Stimulated activated naive CD4-positive, alpha-beta T cell (primary cell): ENCODE data around the gene APBA1.

Source experiments
- DNase-seq, 6 experiments: peaks; one replicate each; lab custom pipeline; 2025; lab: John Stamatoyannopoulos, UW

The APBA1 gene

DNA sequence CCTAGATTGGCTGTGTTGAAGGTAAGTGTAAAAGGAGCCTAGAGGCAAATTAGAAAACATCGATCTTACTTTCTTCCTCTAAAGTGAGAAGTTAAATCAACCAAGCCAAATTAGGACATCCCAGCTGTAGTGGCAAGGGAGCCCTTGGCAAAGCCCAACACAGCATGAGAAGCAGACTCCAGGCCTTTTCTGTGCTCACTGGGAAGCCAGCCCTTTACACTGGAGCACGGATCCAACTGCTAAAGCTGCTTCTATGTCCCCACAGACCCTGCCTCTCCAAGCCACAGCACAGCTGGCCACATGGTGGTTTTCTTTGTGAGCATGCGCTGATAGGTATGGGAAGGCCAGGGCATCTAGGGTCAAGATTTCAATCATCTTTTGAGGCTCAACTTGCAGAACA lies 94.1 kb downstream of the APBA1 start:
- no peak for DNase-seq

GRCh38 chr9:69577123-69577522 lies 95.0 kb downstream of the APBA1 start:
- DNase-seq: no peak

- DNase-seq: no peak
Measured at GRCh38 chr9:69574057-69574456, 98.1 kb downstream of the APBA1 start.

- no peak for DNase-seq
Measured at GRCh38 chr9:69573651-69574050, 98.5 kb downstream of the APBA1 start.

DNA sequence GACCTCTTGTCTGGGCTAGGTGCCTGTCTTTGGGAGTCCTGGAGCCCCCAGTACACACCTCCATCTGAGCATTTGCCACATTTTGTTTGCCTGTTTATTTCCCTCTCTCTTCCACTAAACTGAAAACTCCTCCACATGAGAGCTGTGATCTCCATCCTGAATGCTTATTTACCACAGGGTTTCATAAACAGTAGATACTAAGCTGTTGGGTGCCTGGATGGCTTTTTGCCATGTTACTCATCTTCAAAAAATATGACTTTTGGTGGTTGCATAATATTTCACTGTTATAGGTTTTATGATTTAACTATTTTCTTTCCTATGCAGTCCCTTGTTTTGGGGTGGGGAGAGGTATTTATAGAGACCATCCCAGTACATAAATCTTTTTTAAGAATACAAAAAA lies 99.6 kb downstream of the APBA1 start:
- no peak for DNase-seq

GRCh38 chr9:69571032-69571431 lies 101.1 kb downstream of the APBA1 start:
- no peak for DNase-seq

- no peak for DNase-seq
Measured at GRCh38 chr9:69569738-69570451, 102.3 kb downstream of the APBA1 start.

- no peak for DNase-seq
Measured at GRCh38 chr9:69564557-69564956, 107.6 kb downstream of the APBA1 start.

GRCh38 chr9:69559126-69559525 lies 113.0 kb downstream of the APBA1 start:
- DNase-seq: no peak

GRCh38 chr9:69556707-69557106 lies 115.5 kb downstream of the APBA1 start:
- no peak for DNase-seq

GRCh38 chr9:69555802-69556201 lies 116.4 kb downstream of the APBA1 start:
- DNase-seq: no peak

- no peak for DNase-seq
Measured at GRCh38 chr9:69554945-69555344, 117.2 kb downstream of the APBA1 start.

GRCh38 chr9:69549310-69550202 lies 122.6 kb downstream of the APBA1 start:
- peak in 4 of 6 experiments; percentile 12 to 53 (median 20) for DNase-seq

GRCh38 chr9:69548681-69549080 lies 123.5 kb downstream of the APBA1 start:
- DNase-seq: no peak

DNA sequence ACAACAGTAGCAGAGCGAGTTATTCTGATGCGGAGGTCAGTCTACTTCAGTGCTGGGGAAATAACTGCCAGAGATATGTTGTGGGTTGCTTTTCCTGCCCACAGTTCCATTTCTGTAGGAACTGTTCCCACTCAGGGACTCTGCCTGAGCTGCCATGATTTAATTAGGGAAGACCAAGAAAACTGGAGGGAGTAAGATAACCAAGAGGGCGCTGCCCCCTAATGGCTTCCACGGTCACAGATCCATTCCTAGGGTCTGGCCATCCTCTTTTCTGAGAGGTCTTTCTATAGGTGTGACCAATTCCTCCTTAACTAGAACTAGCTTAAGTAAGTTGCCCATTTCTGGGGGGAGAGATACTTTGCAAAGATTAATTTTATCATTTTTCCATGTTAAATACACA lies 125.9 kb downstream of the APBA1 start:
- DNase-seq: no peak

DNA sequence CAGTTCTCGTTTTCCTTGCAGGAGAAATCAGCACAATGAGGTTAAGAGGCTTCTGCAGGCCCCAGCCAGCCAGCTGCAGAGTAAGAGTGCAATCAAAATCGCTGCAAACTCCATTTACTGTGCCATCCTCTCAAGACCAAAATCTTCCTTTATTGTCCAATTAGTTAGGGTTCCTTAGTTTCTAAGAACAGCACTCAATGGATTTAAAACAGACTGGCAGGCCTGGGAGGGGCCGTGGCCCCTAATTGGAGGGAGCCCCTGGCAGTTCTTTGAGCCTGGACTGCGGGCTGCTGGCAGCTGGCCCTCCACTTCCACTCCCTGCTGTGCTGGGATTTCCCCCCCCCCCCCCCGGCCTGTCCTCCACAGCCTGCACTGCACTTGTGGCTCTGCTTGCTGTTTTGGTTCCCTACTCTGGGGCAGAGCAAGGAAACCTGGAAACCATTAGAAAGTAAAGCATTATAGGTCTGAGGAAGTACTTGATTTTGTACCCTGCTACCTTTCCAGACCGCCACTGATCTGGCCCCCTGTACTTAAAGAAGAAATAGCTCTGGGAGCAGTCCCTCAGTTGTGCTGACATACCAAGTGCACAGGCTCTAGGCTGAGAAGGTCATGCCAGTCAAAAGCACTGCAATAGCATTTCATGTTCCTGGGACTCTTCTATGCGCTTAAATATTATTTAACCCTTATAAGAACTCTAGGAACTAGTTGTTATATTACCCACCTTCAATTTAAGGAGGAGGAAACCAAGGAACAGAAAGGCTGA lies 129.0 kb downstream of the APBA1 start:
- no peak for DNase-seq

DNA sequence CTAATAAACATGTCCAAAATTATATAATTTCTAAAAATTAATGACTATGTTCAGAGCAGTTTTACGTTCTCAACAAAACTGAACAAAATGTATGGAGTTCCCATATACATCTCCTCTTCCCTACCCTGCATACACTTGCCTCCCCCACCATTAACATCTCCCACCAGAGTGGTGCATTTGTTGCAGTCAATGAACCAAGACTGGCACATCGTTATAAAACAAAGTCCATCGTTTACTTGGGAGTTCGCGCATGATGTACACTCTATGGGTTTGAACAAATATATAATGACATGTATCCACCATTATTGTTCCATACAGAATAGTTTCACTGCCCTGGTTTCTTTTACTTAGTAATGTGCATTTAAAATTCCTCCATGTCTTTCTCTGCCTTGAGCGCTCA lies 130.1 kb downstream of the APBA1 start:
- DNase-seq: no peak

DNA sequence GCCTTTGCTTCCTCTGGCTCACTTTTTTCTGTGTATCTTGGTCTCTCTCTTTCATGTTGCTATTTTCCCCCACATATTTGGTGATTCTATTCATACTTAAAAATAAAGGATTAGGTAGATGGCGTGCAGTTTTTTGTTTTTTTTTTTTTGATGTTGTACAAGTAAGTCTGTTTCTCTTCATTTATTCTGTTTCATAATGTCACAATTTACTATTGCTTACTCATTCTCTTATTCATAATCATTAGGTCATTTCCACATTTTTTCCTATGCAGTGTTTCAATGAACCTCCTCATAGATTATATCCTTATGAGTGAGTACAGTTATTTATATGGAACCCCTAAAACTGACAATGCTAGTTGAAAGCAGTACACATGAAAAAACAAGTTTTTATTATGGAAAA lies 136.3 kb downstream of the APBA1 start:
- DNase-seq: no peak

GRCh38 chr9:69535286-69535832 lies 136.8 kb downstream of the APBA1 start:
- no peak for DNase-seq

- no peak for DNase-seq
Measured at GRCh38 chr9:69532396-69532795, 139.8 kb downstream of the APBA1 start.

DNA sequence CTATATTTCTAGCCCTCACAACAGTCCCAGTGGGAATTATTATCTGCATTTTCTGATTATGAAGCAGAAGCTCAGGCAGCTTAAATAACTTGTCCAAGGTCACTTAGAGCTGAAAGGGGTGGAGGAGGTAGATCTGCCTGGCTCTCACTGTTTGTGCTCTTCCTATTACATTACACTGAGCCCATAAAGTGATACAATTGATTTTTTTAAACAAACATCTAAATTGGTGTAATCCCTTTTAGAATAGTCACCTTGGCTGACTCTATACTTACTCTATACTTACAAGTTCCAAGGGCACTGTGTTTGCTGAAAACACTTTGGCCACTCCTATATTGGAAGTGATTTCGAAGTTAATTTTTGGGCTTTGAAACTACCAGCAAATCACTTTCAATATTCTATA lies 144.7 kb downstream of the APBA1 start:
- no peak for DNase-seq

DNA sequence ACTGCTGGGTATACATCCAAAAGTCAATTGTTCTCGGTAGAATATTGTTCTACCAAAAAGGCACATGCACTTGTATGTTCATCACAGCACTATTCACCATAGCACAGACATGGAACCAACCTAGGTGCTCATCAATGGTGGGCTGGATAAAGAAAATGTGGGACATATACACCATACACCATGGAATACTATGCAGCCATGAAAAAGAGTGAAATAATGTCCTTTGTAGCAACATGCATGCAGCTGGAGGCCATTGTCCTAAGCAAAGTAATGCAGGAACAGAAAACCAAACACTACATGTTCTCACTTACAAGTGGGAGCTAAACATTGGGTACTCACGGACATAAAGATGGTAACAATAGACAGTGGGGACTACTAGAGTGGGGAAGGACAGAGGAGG lies 145.5 kb downstream of the APBA1 start:
- DNase-seq: no peak
